HuH-7 (cell line): ENCODE results near the gene RUVBL2.
"Not testable (repeated sequence)": the region's sequence is repeated elsewhere in the genome, so short reads cannot be mapped to it uniquely, and the experiment has no call there.

Experiments
- DNase-seq: peaks from one replicate; pipeline ENCODE4 v3.0.0; 2011; ENCODE audit warnings: low spot score

Gene RUVBL2

DNA sequence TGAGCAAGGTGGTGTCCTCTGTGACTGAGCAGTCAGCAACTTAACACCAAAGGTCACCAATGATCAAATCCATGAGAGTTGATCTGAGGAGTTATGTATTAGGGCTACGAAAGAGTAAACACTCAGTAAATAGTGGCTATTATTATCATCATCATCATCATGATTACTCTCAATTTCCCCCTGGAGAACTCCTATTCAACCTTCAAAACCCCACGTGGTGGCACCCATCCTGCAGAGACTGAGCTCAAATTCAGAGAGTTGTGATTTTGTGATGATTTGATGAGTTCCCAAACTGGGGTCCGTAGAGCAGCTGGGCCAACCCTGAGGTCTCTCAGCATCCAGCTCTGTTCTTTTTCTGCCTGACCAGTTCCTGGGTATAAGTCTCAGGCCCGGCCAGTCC lies 56.1 kb downstream of the RUVBL2 start:
- DNase-seq: not testable (repeated sequence)

DNA sequence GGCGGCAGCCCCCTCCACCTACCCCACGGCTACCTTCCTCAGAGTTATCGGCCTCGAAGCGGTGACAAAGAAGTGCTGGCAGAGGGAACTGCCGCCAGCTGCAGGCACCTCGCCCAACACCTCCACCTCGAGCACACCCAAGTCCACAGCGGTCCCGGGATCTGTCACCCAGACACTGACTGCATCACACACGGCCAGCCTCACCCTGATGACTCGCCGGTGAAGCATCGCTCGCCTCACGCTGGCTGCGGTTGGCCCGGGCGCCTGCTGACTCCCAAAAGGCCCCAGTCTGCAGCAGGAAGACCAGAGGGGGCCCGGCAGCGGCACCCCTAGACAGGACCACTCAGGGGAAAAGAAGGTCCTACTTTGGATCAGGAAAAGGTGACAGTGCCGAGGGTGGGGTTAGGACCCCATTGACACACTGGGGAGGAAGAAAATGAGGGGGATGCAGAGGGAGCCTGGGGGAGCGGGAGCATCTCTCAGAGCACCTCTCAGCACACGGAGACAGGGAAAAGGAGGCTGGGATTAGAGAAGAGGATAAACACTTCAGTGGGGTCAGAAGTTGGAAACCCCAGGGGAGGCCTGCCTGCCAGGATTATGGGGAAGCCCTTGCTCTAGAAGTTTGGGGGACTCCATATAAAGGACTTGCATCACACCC lies 56.8 kb downstream of the RUVBL2 start:
- DNase-seq: not testable (repeated sequence)

DNA sequence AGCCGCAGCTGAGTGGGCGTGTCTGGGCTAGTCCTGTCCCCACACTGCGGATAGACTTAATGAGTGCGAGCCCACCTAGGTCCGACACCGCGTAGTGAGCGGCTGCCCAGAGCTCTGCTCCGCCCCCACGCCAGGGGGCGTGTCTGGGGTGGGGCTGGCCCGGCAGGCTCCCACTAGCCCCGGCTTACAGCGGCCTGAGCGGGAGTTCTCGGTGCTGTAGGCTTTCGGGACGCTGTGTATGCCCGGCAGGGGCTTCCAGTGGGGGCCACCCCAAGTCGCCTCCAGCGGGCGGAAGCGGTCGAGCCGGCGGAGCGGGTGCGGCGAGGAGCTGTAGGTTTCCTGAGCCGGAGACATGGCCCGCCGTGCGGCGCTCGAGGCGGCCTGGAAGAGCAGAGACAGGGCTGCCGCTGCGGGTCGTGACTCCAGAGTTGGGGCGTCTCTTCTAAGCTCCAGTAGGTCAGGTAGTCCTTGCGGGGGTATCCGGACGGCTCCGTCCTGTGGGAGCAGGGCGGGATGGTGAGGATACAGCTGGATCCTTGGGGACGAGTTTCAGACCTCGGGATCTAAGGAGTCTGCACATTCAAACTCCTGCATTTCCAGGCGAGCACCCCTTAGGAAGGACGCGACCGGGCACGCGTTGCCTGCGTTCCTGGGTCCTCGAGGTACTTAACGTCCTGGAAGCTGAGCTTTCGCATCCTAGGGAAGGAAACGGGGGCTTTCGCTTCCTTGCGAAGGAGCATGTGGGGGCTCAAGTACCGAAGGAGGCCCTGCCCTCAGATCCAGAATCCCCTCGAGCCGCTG lies 62.6 kb downstream of the RUVBL2 start:
- DNase-seq: peak; percentile 95

DNA sequence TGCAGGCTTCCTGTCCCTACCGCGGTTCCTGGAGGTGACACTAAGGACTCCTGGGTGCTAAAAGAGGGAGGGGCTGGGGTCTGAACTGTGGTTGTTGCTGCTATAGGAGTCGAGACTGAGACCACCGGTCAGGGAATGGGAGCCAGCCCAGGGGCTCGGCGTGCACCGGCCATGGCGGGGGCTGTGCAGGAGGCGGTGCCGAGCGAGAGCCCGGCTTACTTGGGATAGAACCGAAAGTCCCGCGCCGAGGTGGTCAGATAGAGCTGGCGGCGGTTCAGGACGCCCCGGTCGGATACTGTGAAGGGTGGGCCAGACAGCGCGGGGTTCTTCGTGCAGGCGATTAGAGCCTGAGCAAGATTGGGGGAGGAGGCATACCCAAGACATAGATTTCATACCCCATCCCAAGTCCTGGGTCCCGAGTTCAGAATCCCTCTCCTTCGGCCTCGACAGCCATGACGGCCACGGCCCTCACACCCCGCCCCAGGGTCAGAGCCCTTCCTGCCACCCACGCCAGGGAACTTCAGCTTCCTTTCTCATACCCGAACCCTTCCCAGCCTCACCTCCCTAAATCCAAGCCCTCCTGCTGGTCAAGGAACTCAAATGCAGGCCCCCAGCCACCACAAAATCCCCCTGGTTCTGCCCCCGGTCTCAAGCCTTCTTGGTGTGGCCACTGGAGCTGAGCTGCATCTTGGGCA lies 63.4 kb downstream of the RUVBL2 start:
- not testable (repeated sequence) for DNase-seq

DNA sequence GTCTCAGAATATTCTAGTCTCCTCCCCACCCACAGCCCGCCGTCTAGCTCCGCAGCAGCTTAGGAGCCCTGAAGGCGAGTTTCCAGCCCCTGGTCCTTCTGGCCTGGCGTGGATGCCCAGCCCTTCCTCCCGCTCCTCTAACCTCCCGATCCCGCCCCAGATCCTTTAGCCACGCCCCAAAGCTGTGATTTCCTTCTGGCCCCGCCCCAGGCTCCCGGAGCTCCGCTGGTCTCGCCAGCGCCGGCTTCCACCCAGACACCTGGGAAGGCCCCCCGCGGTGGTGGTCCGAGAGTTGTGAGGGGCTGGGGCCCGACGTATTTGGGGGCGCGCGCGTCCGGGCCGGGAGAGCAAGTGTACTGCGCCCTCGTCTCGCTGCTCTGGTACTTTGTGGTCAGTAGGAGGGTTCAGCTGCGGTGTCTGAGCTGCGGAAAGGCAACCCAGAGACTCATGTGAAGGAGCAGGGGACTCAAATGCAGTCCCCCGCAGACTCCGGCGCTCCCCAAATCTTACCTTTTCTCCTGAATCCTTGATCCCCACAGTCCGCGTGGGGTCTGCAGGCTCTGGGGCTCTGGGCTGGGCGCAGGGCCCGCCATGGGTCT lies 64.0 kb downstream of the RUVBL2 start, which contains the start of gene CGB7:
CGB7 (minus strand) TSS at position 114 of the 599 bp plus-strand sequence. CDS start 2,374 bp downstream, outside the sequence.
- peak; percentile 85 for DNase-seq

- DNase-seq: no peak
Measured at GRCh38 chr19:49058562-49058961, 64.9 kb downstream of the RUVBL2 start.

- no peak for DNase-seq
Measured at GRCh38 chr19:49059053-49059452, 65.4 kb downstream of the RUVBL2 start.

DNA sequence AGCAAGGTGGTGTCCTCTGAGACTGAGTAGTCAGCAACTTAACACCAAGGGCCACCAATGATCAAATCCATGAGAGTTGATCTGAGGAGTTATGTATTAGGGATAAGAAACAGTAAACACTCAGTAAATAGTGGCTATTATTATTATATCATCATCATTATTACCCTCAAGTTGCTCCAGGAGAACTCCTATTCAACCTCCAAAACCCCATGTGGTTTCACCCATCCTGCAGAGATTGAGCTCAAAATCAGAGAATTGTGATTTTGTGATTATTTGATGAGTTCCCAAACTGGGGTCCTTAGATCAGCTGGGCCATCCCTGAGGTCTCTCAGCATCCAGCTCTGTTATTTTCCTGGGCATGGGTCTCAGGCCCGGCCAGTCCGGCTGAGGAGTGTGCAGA lies 67.3 kb downstream of the RUVBL2 start:
- no peak for DNase-seq

DNA sequence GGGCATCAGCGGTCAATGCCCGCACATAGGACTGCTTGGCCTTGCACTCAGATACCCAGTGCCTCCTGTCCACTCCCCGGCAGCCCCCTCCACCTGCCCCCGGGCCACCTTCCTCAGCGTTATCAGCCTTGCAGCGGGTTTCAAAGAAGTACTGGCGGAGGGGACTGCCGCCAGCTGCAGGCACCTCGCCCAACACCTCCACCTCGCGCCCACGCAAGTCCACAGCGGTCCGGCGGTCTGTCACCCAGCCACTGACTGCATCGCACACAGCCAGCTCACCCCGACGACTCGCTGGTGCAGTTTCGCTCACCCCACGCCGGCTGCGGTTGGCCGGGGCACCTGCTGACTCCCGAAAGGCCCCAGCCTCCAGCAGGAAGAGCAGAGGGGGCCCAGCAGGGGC lies 67.8 kb downstream of the RUVBL2 start:
- DNase-seq: no peak

DNA sequence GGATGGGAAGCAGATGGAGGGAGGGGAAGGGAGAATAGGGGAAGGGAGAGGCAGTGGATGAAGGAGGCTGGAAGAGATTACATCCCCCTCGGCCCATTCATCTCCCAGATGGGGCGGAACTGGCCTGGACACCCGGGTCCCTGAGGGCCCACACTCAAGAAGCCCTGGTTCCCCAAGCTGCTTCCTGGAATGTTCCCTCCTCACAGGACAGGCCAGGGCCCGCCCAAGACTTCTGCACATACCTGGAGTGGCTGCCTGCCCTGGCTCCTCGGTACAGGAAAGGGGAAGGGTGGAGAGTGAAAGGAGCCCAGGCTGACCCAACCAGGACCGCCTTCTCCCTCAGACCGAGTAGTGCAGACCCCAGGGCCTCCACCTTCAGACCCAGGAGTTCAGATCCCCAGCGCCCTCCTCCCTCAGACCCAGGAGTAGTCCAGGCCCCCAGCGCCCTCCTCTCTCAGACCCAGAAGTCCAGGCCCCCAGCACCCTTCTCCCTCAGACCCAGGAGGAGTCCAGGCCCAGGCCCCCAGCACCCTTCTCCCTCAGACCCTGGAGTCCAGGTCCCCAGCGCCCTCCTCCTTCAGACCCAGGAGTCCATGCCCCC lies 70.4 kb downstream of the RUVBL2 start:
- DNase-seq: no peak

DNA sequence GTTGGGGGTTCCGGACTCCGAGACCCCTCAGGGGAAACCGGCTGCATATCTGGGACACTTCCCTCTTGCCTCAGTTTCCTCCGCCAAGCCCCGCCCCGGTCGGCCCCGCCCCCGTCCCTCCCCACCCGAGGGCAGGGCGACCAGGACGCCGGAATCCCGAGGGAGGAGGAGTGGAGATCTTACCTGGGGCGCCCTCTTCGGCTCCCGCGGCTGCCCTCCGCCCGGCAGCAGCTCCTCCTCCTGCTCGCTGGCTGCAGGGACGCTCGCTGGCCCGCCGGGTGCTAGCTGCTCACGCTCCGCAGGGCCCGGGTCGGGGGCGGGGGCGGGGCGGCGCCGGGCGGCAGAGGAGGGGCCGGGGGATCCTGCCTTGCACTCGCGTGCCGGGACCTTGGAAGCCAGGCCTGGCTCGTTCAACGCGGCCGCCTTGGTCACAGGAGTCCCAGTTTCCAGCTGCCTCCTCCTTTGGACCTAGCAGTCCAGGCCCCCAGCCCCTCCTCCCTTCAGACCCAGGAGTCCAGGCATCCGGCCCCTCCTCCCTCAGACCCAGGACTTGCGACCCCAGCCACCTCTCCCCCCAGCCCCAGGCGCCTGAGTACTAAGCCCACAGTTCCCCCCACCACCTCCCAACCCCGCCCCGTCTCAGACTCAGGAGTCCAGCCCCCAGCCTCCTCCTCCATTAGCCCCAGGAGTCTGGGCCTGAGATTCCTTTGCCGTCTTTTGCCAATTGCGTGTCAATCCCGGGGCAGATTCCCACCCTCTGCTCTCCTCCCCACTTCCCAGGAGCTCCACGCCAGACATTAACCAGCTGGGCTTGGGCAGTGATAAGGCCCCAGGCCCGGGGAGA lies 71.3 kb downstream of the RUVBL2 start, which contains the start of gene NTF4:
NTF4 (minus strand) TSS at position 51 of the 844 bp plus-strand sequence. CDS start 2,821 bp downstream, outside the sequence.
- peak; percentile 79 for DNase-seq
